Caco-2 (cell line): ENCODE measurements around the gene ANTKMT. TPM values are rescaled to one million over a fixed set of nuclear protein-coding genes. Genes with fewer than 3 reads are reported as not detected.

ENCODE experiments used
- BruUV-seq: library from RNA; stranded (reverse); fragments of 400-500 nt; replicated peaks from 2 replicates; lab custom pipeline; 2021; lab: Mats Ljungman, UMichigan
- CTCF ChIA-PET: fragments of 300-600 bp; sonication (Branson Sonifier 250); formaldehyde crosslinking; loops from one replicate; lab custom pipeline; 2022; ENCODE audit warnings: antibody characterized with exemption; lab: Charles Lee
- POLR2A ChIA-PET: fragments of 300-600 bp; sonication (Branson Sonifier 250); formaldehyde crosslinking; loops from one replicate; lab custom pipeline; 2022; ENCODE audit warnings: antibody characterized with exemption; lab: Charles Lee
- DNase-seq, 2 experiments: peaks; one replicate each; pipeline versions ENCODE4 v3.0.0 to v3.0.0-alpha.2; 2020 to 2022
- H3K27me3 ChIP-seq: replicated peaks from 2 replicates; pipeline ENCODE4 v1.6.0; 2011; ENCODE audit warnings: low read length; ENCODE audit not compliant: control insufficient read depth, insufficient read depth
- H3K36me3 ChIP-seq: 2 replicates; pipeline ENCODE4 v1.5.1; 2011; ENCODE audit warnings: low read length; ENCODE audit not compliant: control insufficient read depth, insufficient read depth
- H3K4me1 ChIP-seq: fragments of 250-450 bp; sonication (Bioruptor Pico); 2 replicates; pipeline ENCODE4 v1.5.1; 2020; ENCODE audit warnings: mild to moderate bottlenecking
- H3K4me3 ChIP-seq: 2 replicates; pipeline ENCODE4 v1.5.1; 2011; ENCODE audit warnings: low read depth, mild to moderate bottlenecking, control low read depth, low read length
- H3K9me3 ChIP-seq: fragments of 250-450 bp; sonication (Bioruptor Pico); 2 replicates; pipeline ENCODE4 v1.5.1; 2020; ENCODE audit warnings: mild to moderate bottlenecking, moderate library complexity
- H3K27ac Mint-ChIP-seq: one replicate; pipeline ENCODE4 v1.8.0; 2022; ENCODE audit warnings: mixed read lengths; ENCODE audit not compliant: unreplicated experiment
- H3K27me3 Mint-ChIP-seq: one replicate; pipeline ENCODE4 v1.8.0; 2022; ENCODE audit warnings: mixed read lengths; ENCODE audit not compliant: insufficient read depth, unreplicated experiment
- H3K36me3 Mint-ChIP-seq: one replicate; pipeline ENCODE4 v1.8.0; 2022; ENCODE audit warnings: mild to moderate bottlenecking, mixed read lengths; ENCODE audit not compliant: insufficient read depth, unreplicated experiment
- H3K4me1 Mint-ChIP-seq: one replicate; pipeline ENCODE4 v1.8.0; 2022; ENCODE audit warnings: low read depth, mixed read lengths; ENCODE audit not compliant: unreplicated experiment
- H3K4me3 Mint-ChIP-seq: one replicate; pipeline ENCODE4 v1.8.0; 2022; ENCODE audit warnings: mild to moderate bottlenecking, moderate library complexity, mixed read lengths; ENCODE audit not compliant: unreplicated experiment
- H3K9me3 Mint-ChIP-seq: one replicate; pipeline ENCODE4 v1.8.0; 2022; ENCODE audit warnings: mixed read lengths; ENCODE audit not compliant: unreplicated experiment
- CTCF ChIP-seq, 2 experiments: fragments of 200-600 bp in 1 of 2; IDR thresholded peaks; 1 replicate in 1 of 2; 2 replicates in 1 of 2; pipeline versions ENCODE4 v1.5.1 to v1.8.0; 2011 to 2022; ENCODE audit warnings: antibody characterized with exemption in 1 of 2, control low read depth in 1 of 2, inconsistent platforms in 1 of 2, low read depth in 1 of 2, low read length in 1 of 2, mild to moderate bottlenecking in 1 of 2, moderate library complexity in 1 of 2; ENCODE audit not compliant: insufficient read depth in 1 of 2, severe bottlenecking in 1 of 2, unreplicated experiment in 1 of 2
- intact Hi-C: fragments of 100-400 bp; cut with micrococcal nuclease; formaldehyde crosslinking; loops from one replicate; pipeline ENCODE4 v1.10.0; 2022; ENCODE audit not compliant: unreplicated experiment
- total RNA-seq: library from RNA; stranded (reverse); gene quantifications from 2 replicates; pipeline ENCODE4 v1.2.3, GENCODE V29; 2022

Gene ANTKMT
- total RNA-seq, 1 experiment from 2014 or later: 42.6 TPM

GRCh38 chr16:676565-676902, 44.4 kb upstream of the ANTKMT start:
- Mint-ChIP-seq H3K4me3 (no peak overlapping the region), H3K9me3 (no peaks in the 10 kb centered on the region), H3K27me3 (no peaks in the 10 kb centered on the region), H3K27ac (no peak overlapping the region), H3K36me3 (peaks cover 36% of the 10 kb centered on the region), H3K4me1 (no peaks in the 10 kb centered on the region)
- H3K4me1 ChIP-seq: peaks cover 15% of the 10 kb centered on the region; the same call in 1 of the 2 replicates
- ChIA-PET POLR2A (no interaction called here), CTCF (no interaction called here)
- DNase-seq: no peak
- intact Hi-C loops: no loop called here
- BruUV-seq: no TSS peak
- no peaks in the 10 kb centered on the region for H3K9me3 ChIP-seq
- H3K27me3 ChIP-seq: no peaks in the 10 kb centered on the region
- no peak overlapping the region for H3K4me3 ChIP-seq
- H3K36me3 ChIP-seq: peaks cover 1% of the 10 kb centered on the region
- TF ChIP-seq CTCF (IDR thresholded peaks at IDR 0.05; ENCODE audit: insufficient read depth in 1 of 2, low read depth in 1 of 2, low read length in 1 of 2, severe bottlenecking in 1 of 2, unreplicated experiment in 1 of 2): no peak

- H3K9me3 ChIP-seq: no peaks in the 10 kb centered on the region
- H3K36me3 ChIP-seq: peaks cover 4% of the 10 kb centered on the region
- no peak overlapping the region for H3K4me3 Mint-ChIP-seq
- H3K27me3 Mint-ChIP-seq: no peaks in the 10 kb centered on the region
- no peaks in the 10 kb centered on the region for H3K27me3 ChIP-seq
- H3K4me1 Mint-ChIP-seq: no peaks in the 10 kb centered on the region
- DNase-seq: no peak
- H3K4me1 ChIP-seq: peaks cover 17% of the 10 kb centered on the region; the same call in 1 of the 2 replicates
- H3K36me3 Mint-ChIP-seq: peaks cover 40% of the 10 kb centered on the region
- ChIA-PET CTCF (no interaction called here), POLR2A (no interaction called here)
- no peaks in the 10 kb centered on the region for H3K9me3 Mint-ChIP-seq
- no TSS peak for BruUV-seq
- no peak overlapping the region for H3K27ac Mint-ChIP-seq
- intact Hi-C loops: no loop called here
- TF ChIP-seq CTCF (IDR thresholded peaks at IDR 0.05; ENCODE audit: insufficient read depth in 1 of 2, low read depth in 1 of 2, low read length in 1 of 2, severe bottlenecking in 1 of 2, unreplicated experiment in 1 of 2): no peak
- H3K4me3 ChIP-seq: no peak overlapping the region
Measured at GRCh38 chr16:676913-677312, 44.0 kb upstream of the ANTKMT start.

- TF ChIP-seq CTCF (IDR thresholded peaks at IDR 0.05; ENCODE audit: insufficient read depth in 1 of 2, low read depth in 1 of 2, low read length in 1 of 2, severe bottlenecking in 1 of 2, unreplicated experiment in 1 of 2): no peak
- H3K9me3 ChIP-seq: no peaks in the 10 kb centered on the region
- POLR2A ChIA-PET: no interaction called here
- intact Hi-C loops: no loop called here
- no peak for DNase-seq
- BruUV-seq: no TSS peak
- peaks cover 3% of the 10 kb centered on the region for H3K36me3 ChIP-seq
- CTCF ChIA-PET: no interaction called here
- H3K27me3 ChIP-seq: no peaks in the 10 kb centered on the region
- no peak overlapping the region for H3K4me3 ChIP-seq
- no peaks in the 10 kb centered on the region for H3K4me1 Mint-ChIP-seq
- no peaks in the 10 kb centered on the region for H3K27me3 Mint-ChIP-seq
- no peak overlapping the region for H3K4me3 Mint-ChIP-seq
- H3K36me3 Mint-ChIP-seq: peaks cover 47% of the 10 kb centered on the region
- peaks cover 21% of the 10 kb centered on the region for H3K4me1 ChIP-seq
- no peak overlapping the region for H3K27ac Mint-ChIP-seq
- H3K9me3 Mint-ChIP-seq: no peaks in the 10 kb centered on the region
Measured at GRCh38 chr16:677316-678190, 43.4 kb upstream of the ANTKMT start.
